GM19239 (cell line): ENCODE results near the gene SPATA32.

Experiments
- DNase-seq: peaks from one replicate; pipeline ENCODE4 v3.0.0; 2011; ENCODE audit warnings: low spot score; ENCODE audit not compliant: insufficient read length
- FAIRE-seq: peaks from 2 replicates; lab custom pipeline; 2011; peaks lifted over from hg19 to GRCh38; lab: Jason Lieb, UNC

The SPATA32 gene

GRCh38 chr17:45232514-45233422 lies 29.1 kb downstream of the SPATA32 start:
- DNase-seq (no peak), FAIRE-seq (no peak)

GRCh38 chr17:45231481-45232116 lies 30.3 kb downstream of the SPATA32 start:
- no peak for FAIRE-seq
- no peak for DNase-seq

GRCh38 chr17:45230787-45231480 lies 31.0 kb downstream of the SPATA32 start:
- FAIRE-seq (no peak), DNase-seq (no peak)

GRCh38 chr17:45230410-45230786 lies 31.5 kb downstream of the SPATA32 start:
- FAIRE-seq (no peak), DNase-seq (no peak)

GRCh38 chr17:45229681-45230409 lies 32.0 kb downstream of the SPATA32 start:
- no peak for DNase-seq
- FAIRE-seq = no peak

- DNase-seq (peak; percentile 80), FAIRE-seq (peak; percentile 90)
Measured at GRCh38 chr17:45228763-45229539, 32.9 kb downstream of the SPATA32 start.

GRCh38 chr17:45227926-45228762 lies 33.8 kb downstream of the SPATA32 start:
- FAIRE-seq = no peak
- DNase-seq = no peak

- FAIRE-seq (no peak), DNase-seq (no peak)
Measured at GRCh38 chr17:45227101-45227925, 34.6 kb downstream of the SPATA32 start.

- no peak for FAIRE-seq
- no peak for DNase-seq
Measured at GRCh38 chr17:45226576-45226975, 35.3 kb downstream of the SPATA32 start.

- peak; percentile 82 for DNase-seq
- peak; percentile 98 for FAIRE-seq
Measured at GRCh38 chr17:45225964-45226530, 35.8 kb downstream of the SPATA32 start.

GRCh38 chr17:45225051-45225700 lies 36.7 kb downstream of the SPATA32 start:
- peak; percentile 79 for FAIRE-seq
- no peak for DNase-seq

GRCh38 chr17:45224671-45225050 lies 37.2 kb downstream of the SPATA32 start:
- FAIRE-seq (no peak), DNase-seq (no peak)

- FAIRE-seq (peak; percentile 89), DNase-seq (no peak)
Measured at GRCh38 chr17:45223539-45224528, 38.1 kb downstream of the SPATA32 start.

- DNase-seq (no peak), FAIRE-seq (no peak)
Measured at GRCh38 chr17:45222996-45223538, 38.8 kb downstream of the SPATA32 start.

GRCh38 chr17:45222289-45222995 lies 39.5 kb downstream of the SPATA32 start:
- FAIRE-seq (peak; percentile 59), DNase-seq (no peak)
